GM10847 (cell line): ENCODE measurements around the gene ATN1.

Experiments
- POLR2A ChIP-seq: IDR thresholded peaks from 2 replicates; pipeline ENCODE4 v1.6.1; 2011; ENCODE audit not compliant: insufficient read length; ENCODE audit errors: extremely low read depth

ATN1 gene, protein sequence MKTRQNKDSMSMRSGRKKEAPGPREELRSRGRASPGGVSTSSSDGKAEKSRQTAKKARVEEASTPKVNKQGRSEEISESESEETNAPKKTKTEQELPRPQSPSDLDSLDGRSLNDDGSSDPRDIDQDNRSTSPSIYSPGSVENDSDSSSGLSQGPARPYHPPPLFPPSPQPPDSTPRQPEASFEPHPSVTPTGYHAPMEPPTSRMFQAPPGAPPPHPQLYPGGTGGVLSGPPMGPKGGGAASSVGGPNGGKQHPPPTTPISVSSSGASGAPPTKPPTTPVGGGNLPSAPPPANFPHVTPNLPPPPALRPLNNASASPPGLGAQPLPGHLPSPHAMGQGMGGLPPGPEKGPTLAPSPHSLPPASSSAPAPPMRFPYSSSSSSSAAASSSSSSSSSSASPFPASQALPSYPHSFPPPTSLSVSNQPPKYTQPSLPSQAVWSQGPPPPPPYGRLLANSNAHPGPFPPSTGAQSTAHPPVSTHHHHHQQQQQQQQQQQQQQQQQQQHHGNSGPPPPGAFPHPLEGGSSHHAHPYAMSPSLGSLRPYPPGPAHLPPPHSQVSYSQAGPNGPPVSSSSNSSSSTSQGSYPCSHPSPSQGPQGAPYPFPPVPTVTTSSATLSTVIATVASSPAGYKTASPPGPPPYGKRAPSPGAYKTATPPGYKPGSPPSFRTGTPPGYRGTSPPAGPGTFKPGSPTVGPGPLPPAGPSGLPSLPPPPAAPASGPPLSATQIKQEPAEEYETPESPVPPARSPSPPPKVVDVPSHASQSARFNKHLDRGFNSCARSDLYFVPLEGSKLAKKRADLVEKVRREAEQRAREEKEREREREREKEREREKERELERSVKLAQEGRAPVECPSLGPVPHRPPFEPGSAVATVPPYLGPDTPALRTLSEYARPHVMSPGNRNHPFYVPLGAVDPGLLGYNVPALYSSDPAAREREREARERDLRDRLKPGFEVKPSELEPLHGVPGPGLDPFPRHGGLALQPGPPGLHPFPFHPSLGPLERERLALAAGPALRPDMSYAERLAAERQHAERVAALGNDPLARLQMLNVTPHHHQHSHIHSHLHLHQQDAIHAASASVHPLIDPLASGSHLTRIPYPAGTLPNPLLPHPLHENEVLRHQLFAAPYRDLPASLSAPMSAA (N-terminal part only)

DNA sequence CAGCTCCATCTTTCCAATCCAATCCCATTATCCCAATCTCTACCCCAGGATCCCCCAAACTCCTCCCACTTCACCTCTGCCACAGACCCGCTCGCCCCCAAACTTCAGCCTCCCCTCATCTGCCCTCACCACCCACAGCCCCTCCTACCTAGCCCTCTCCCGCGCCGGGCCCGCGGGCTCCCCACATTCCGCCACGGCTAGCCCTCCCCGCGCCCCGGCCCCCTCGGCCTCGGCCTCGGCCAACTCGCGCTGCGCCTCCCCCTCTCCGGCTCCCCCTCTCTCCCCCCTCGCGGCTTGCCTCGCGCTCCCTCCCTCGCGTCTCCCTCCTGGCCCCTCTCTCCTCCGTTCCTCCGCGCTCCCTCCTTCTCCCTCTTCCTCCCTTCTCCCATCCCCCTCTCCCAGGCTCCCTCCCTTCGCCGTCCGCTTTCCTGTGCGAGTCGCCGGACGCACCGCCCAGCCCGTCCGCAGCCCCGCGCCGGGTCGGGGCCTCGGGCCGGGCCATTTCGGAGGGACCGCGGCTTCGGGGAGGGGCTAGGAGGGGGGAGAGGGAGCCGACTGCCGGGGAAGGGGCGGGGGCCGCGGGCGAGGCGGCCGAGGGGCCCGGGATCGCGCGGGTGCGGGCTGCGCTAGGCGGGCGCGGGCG lies at the start of gene ATN1:
Gene ATN1 (plus strand): TSS at position 581 of the 643 bp plus-strand sequence. CDS start 6,043 bp downstream, outside the sequence.
- peak; percentile 46 for TF ChIP-seq POLR2A

DNA sequence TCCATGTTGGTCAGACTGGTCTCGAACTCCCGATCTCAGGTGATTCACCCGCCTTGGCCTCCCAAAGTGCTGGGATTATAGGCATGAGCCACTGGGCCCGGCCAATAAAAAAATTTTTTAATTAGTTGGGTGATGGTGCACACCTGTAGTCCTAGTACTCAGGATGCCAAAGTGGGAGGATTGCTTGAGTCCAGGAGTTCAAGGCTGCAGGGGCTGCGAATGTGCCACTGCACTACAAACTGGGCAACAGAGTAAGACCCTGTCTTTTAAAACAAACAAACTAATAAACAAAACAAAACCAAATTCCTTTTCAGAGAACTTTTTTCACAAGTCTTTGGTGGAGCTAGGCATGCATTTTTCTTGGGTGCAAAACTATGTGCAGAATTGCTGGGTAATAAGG lies 44.5 kb upstream of the ATN1 start:
- TF ChIP-seq POLR2A, result no peak

DNA sequence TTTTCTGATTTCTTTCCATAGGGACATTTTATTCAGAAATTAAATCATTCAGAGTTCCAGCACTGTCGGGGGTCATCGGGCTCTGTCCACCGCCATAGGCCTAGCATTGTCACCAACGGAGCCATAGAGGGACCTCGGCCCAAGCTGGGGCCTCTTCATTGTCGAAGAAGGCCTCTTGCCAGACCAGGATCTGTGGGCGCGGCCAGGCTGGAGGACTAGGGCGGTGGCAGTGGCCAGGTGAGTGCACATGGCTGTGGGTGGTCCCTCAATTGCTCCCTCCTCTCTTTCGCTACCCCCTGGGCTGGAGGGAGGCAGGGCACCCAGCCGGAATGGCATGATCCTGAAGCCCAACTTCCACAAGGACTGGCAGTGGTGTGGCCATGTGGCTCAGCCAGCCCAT lies 44.1 kb upstream of the ATN1 start:
- no peak for TF ChIP-seq POLR2A

DNA sequence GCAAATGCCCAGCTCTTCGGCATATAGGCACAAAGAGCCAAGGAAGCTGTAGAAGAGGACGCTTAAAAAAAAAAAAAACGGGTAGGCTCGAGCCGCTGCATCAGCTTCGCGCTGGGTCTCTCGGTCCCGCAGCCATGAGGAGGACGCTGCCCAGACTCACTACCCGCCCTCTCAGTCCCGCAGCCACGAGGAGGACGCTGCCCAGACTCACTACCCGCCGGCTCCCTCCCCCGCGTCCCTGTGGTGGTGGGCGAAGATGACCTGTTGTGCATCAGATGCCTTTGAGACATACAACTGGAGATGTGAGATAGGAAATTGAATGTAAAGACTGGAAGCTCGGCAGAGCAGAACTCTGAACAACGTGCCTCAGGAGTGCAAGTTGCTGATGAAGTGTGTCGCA lies 43.2 kb upstream of the ATN1 start:
- no peak for TF ChIP-seq POLR2A

DNA sequence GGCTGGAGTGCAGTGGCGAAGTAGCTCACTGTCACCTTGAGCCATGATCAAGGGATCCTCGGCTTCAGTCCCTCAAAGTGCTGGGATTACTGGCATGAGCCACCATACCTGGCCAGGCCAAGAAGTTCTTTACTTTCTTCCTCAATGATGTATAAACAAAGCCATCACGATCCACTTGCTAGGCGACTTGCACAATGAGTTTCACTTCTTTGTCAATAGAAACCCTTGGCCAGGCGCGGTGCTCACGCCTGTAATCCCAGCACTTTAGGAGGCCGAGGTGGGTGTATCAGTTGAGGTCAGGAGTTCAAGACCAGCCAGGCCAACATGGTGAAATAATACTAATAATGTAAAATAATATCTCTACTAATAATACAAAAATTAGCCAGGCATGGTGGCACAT lies 40.3 kb upstream of the ATN1 start:
- TF ChIP-seq POLR2A, result no peak

DNA sequence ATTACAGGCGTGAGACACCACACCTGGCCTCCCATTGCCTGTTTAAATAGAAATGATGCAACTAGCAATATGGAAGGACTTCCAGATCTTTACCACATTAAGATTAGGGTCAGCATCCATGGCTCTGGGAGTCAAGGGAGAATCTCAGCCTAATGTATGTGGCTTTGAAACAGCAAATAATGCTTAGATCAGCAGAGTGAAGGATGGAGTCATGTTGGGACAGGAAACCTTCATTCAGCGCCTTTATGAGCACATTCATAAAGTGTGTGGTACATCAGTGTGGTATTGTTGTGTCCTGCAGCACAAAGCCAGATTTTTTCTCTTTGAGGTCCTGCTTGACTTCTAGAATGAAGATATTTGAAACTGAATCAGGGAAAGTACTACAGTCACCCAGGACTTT lies 39.4 kb upstream of the ATN1 start:
- TF ChIP-seq POLR2A, result no peak

DNA sequence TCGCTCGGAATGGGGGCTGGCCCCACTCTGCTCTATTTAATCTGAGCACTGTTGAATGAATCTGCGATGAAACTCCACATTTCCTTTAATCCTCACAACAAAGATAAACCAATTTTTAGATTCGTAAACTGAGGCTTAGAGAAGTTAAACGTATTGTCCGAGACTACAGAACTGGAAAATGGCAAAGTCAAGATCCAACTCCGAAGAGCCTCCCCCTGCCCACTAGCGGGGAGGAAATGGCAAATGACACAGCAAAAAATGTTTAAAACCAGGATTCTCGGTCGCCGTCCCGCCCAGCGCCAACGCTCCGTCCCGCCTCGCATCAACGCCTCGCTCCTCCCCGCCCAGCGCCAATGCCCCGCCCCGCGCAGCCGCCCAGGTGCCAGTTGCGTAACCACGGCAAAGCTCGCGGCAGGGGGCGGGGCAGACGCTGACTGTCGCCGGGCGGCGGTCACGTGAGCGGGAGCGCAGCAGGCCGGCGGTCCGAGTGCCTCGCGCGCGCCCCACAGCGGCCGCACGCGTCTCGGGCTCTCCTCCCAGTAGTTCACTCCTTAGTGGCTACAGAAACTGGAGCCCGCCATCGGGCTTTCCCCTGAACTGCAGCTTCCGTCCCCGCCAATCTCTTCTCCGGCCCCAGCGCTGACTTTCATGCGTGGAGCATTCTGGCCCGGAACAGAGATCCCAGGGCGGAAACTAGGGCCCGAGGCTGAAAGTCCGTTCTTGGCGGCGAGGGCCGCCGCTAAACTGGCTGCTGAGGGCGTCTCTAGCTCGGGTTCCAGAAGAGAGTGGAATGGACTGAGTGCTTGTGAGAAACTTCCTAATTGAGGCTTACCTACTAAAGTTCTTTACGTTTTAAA lies 36.7 kb upstream of the ATN1 start:
- TF ChIP-seq POLR2A, result peak; percentile 65

DNA sequence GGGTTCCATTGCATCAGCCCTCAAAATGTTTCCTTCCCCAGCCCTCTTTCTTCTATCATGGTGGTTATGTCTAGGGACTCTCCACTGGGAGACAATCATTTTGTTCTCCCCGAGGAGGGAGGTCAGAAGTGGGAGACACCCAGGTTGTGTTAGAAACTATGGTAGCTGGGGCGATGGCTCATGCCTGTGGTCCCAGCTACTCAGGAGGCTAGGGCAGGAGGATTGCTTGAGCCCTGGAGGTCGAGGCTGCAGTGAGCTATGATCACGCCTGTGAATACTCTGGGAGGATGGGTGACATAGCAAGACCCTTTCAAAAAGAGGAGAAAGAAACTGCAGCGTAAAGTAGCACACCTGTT lies 36.1 kb upstream of the ATN1 start:
- TF ChIP-seq POLR2A, result no peak

DNA sequence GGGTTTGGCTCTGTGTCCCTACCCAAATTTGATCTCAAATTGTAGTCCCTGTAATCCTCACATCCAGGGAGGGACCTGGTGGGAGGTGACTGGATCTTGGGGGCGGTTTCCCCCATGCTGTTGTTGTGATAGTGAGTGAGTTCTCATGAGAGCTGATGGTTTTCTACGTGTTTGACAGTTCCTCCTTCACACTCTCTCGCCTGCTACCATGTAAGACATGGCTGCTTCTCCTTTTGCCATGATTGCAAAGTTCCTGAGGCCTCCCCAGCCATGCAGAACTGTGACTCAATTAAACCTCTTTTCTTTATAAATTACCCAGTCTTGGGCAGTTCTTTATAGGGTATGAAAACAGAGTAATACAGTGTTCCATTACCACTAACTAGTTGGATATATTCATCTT lies 33.4 kb upstream of the ATN1 start:
- no peak for TF ChIP-seq POLR2A

DNA sequence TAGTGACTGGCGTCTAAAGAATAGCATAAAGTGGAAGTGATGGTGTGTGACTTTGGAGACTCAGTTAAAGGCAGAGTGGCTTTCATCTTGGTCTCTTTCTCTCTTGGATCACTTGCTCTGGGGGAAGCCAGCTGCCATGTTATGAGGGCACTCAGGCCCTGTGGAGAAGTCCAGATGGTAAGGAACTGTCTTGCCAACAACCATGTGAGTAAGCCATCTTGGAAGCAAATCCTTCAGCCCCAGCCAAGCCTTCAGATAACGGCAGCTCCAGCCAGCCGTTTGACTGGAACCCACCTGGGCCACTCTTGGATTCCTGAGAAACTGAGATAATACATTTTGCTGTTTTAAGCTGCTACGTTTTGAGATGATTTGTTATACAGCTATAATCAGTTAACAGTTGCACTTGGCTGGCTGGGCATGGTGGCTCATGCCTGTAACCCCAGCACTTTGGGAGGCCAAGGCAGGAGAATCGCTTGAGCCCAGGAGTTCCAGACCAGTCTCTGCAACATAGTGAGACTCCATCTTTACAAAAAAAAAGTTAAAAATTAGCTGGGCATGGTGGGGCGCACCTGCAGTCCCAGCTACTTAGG lies 30.8 kb upstream of the ATN1 start:
- no peak for TF ChIP-seq POLR2A

DNA sequence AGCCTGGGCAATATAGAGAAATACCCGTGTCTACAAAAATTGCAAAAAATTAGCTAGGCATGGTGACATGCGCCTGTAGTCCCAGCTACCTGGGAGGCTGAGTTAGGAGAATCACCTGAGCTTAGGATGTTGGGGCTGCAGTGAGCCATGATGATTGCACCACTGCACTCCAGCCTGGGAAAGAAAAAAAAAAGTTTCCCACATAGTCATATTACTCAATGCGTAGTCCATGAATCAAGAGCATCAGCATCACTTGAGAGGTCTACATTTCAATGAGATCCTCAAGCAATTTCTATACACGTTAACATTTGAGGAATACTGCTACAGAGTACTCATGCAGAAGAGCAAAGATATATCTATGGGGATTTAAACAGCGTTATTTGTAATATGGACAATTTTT lies 28.3 kb upstream of the ATN1 start:
- TF ChIP-seq POLR2A, result no peak

DNA sequence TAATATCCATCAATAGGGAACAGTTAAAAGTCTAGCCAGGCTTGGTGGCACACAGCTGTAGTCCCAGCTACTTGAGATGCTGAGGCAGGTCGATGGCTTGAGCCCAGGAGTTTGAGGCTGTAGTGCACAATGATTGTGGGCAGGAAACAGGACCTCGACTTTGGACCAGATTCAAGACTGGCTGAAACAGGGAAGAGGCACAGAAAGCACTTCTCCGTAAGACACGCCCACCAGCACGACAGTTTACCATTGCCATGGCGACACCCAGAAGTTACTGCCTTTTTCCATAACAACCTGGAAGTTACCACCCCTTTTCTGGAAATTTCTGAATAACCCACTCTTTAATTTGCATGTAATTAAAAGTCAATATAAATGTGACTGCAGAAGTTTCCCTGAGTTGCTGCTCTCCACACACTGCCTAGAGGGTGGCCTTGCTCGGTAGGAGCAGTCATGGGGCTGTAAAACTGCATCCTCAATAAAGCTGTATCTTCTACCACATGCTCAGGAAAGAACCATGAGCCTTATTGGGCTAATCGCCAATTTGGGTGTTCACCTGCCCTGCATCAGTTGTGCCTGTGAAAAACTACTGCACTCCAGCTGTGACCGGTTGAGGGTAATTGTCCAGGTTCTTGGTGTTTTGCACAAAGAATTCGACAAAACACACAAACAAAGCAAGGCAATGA lies 27.8 kb upstream of the ATN1 start:
- TF ChIP-seq POLR2A, result no peak

DNA sequence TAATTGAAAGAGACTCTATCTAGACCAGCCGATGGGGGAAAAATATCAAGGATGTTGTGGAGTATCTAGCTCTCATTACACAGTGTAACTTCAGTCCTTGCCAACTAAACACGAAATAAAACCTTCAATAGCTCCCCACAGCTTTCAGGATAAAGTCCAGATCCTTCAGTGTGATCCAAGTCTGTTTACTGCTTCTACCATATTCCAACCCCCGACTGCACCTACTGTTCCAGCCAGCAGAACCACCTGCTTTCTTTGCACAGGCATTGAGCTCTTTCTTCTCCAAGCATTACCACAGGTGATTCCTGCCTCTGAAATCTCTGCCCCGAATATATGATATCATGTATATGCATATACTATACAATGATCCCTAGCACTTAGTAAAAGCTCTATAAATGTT lies 25.3 kb upstream of the ATN1 start:
- TF ChIP-seq POLR2A, result no peak
